K562 (cell line): ENCODE measurements around the gene EHD2. TPM values are rescaled to one million over a fixed set of nuclear protein-coding genes. Genes with fewer than 3 reads are reported as not detected.

Source experiments
- CBFA2T2 ChIP-seq: fragments of 450-650 bp; conservative IDR thresholded peaks from 2 replicates; pipeline ENCODE4 v1.6.1; 2017; ENCODE audit warnings: mild to moderate bottlenecking
- EHMT2 ChIP-seq: fragments of 450-650 bp; IDR thresholded peaks from 2 replicates; pipeline ENCODE4 v1.6.1; 2018; ENCODE audit warnings: antibody characterized with exemption
- FOXJ3 ChIP-seq: sonication (generic); formaldehyde crosslinking; IDR thresholded peaks from 2 replicates; pipeline ENCODE4 v1.4.0; 2020; ENCODE audit warnings: mild to moderate bottlenecking, missing genetic modification reagents
- IRF1 ChIP-seq: sonication (generic); formaldehyde crosslinking; IDR thresholded peaks from 2 replicates; pipeline ENCODE4 v1.8.0; 2022; ENCODE audit warnings: missing genetic modification reagents, mild to moderate bottlenecking, borderline replicate concordance
- PTTG1 ChIP-seq: fragments of 450-650 bp; IDR thresholded peaks from 2 replicates; pipeline ENCODE4 v1.6.1; 2016; ENCODE audit warnings: low read depth, mild to moderate bottlenecking, missing genetic modification characterization, missing compliant biosample characterization
- SUPT5H ChIP-seq: fragments of 450-650 bp; IDR thresholded peaks from 2 replicates; pipeline ENCODE4 v1.6.1; 2016
- TCF7 ChIP-seq: sonication (generic); IDR thresholded peaks from 2 replicates; pipeline ENCODE4 v1.6.1; 2016; ENCODE audit warnings: antibody characterized with exemption, borderline replicate concordance
- TEAD1 ChIP-seq, 2 experiments: fragments of 450-650 bp in 1 of 2; sonication (generic) in 1 of 2; formaldehyde crosslinking; IDR thresholded peaks; 2 replicates each; pipeline versions ENCODE4 v1.4.0 to v1.8.0; 2020 to 2022; ENCODE audit warnings: mild to moderate bottlenecking in 2 of 2, missing genetic modification reagents in 1 of 2
- XRCC5 ChIP-seq: fragments of 200-400 bp; formaldehyde crosslinking; IDR thresholded peaks from 2 replicates; pipeline ENCODE4 v1.6.1; 2017; ENCODE audit warnings: low read depth, mild to moderate bottlenecking, low read length
- YBX1 ChIP-seq: fragments of 450-650 bp; IDR thresholded peaks from 2 replicates; pipeline ENCODE4 v1.7.1; 2016; ENCODE audit warnings: mild to moderate bottlenecking
- ZNF384 ChIP-seq: IDR thresholded peaks from 2 replicates; pipeline ENCODE4 v1.6.1; 2012; ENCODE audit warnings: low read depth, low read length, improper control_type of control experiment
- ZNF76 ChIP-seq: fragments of 250-450 bp; sonication (Bioruptor Pico); IDR thresholded peaks from 2 replicates; pipeline ENCODE4 v1.4.0; 2020; ENCODE audit warnings: mild to moderate bottlenecking, moderate library complexity, borderline replicate concordance
- polyA plus RNA-seq, 8 experiments: library from polyadenylated mRNA; depleted of rRNA in 4 of 8; stranded (reverse) in 5 of 8; unstranded in 3 of 8; fragments of >200 nt; fragmentation: Nextera tagmentation in 2 of 8; fragmentation: Illumina TruSeq in 1 of 8; extraction: Ambion mirVana in 2 of 8; extraction: Trizol in 1 of 8; gene quantifications; 2 replicates each; pipeline versions ENCODE4 v1.2.1 to v1.2.3, GENCODE V29; 2011 to 2014; ENCODE audit warnings: inconsistent platforms in 1 of 8, missing spikeins in 1 of 8
- total RNA-seq, 7 experiments: library from RNA; depleted of rRNA in 6 of 7; stranded (reverse); fragments of >200 nt in 6 of 7; fragmentation: Illumina TruSeq in 2 of 7; extraction: Trizol in 2 of 7; gene quantifications; 2 replicates each; pipeline versions ENCODE4 v1.2.1 to v1.2.3, GENCODE V29; 2011 to 2021; ENCODE audit warnings: low replicate concordance in 1 of 7
- TF ChIP-seq, protein P1 (sequence below): fragments of 450-650 bp; IDR thresholded peaks from 2 replicates; pipeline ENCODE4 v1.7.1; 2018; ENCODE audit warnings: mild to moderate bottlenecking, low read depth; ENCODE audit not compliant: partially characterized antibody
- TF ChIP-seq, protein P2 (sequence below): sonication (generic); formaldehyde crosslinking; IDR thresholded peaks from 2 replicates; pipeline ENCODE4 v1.8.1; 2023; ENCODE audit warnings: mild to moderate bottlenecking, missing genetic modification reagents
- TF ChIP-seq, protein P3 (sequence below): fragments of 250-450 bp; sonication (Bioruptor Pico); IDR thresholded peaks from 2 replicates; pipeline ENCODE4 v1.8.0; 2021; ENCODE audit warnings: moderate library complexity, mild to moderate bottlenecking, inconsistent platforms
- TF ChIP-seq, protein P4 (sequence below), 2 experiments: fragments of 150-350 bp in 1 of 2; IDR thresholded peaks; 2 replicates each; pipeline ENCODE4 v1.6.1; 2012 to 2016; ENCODE audit warnings: low read depth in 2 of 2, low read length in 2 of 2, mild to moderate bottlenecking in 1 of 2, moderate library complexity in 1 of 2
- TF ChIP-seq, protein P5 (sequence below): IDR thresholded peaks from 2 replicates; pipeline ENCODE4 v1.6.1; 2014; ENCODE audit warnings: antibody characterized with exemption

Gene EHD2
- total and polyA plus RNA-seq, 9 of the 15 experiments (the other 6 are each of a cell fraction or from before 2014, with no cell fraction given): 1.7 to 32.2 (median 3.0) TPM

DNA sequence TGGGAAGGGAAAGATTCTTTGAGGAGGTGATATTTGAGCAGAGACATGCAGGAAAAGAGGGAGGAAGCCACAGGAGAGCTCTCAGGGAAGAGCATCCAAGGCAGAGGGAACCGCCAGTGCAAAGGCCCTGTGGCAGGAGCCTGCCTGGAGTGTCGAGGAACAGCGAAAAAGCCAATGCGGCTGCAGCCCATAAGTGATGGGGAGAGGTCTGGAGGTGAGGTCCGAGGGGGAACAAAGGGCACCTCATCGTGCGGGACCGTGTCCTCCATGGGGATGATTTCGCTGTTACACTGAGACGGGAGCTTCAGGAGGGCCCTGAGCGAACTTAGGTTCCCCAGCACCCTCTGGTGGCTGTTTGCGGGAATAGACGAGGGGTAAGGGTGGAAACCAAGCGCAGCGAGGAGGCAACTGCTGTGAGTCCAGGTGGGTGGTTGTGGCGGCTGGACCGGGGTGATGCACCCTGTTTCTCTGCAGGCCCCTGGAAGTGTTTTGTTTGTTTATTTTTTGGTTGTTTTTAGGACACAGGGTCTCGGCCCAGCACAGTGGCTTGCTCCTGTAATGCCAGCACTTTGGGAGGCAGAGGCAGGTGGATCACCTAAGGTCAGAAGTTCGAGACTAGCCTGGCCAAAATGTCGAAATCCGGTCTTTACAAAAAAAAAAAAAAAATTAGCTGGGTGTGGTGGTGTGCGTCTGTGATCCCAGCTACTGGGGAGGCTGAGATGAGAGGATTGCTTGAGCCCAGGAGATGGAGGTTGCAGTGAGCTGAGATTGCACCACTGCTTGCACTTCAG is 5.9 kb upstream of the EHD2 start (continued):
- TF ChIP-seq, protein P1, sequence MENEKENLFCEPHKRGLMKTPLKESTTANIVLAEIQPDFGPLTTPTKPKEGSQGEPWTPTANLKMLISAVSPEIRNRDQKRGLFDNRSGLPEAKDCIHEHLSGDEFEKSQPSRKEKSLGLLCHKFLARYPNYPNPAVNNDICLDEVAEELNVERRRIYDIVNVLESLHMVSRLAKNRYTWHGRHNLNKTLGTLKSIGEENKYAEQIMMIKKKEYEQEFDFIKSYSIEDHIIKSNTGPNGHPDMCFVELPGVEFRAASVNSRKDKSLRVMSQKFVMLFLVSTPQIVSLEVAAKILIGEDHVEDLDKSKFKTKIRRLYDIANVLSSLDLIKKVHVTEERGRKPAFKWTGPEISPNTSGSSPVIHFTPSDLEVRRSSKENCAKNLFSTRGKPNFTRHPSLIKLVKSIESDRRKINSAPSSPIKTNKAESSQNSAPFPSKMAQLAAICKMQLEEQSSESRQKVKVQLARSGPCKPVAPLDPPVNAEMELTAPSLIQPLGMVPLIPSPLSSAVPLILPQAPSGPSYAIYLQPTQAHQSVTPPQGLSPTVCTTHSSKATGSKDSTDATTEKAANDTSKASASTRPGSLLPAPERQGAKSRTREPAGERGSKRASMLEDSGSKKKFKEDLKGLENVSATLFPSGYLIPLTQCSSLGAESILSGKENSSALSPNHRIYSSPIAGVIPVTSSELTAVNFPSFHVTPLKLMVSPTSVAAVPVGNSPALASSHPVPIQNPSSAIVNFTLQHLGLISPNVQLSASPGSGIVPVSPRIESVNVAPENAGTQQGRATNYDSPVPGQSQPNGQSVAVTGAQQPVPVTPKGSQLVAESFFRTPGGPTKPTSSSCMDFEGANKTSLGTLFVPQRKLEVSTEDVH: no peak
- TF ChIP-seq, protein P2, sequence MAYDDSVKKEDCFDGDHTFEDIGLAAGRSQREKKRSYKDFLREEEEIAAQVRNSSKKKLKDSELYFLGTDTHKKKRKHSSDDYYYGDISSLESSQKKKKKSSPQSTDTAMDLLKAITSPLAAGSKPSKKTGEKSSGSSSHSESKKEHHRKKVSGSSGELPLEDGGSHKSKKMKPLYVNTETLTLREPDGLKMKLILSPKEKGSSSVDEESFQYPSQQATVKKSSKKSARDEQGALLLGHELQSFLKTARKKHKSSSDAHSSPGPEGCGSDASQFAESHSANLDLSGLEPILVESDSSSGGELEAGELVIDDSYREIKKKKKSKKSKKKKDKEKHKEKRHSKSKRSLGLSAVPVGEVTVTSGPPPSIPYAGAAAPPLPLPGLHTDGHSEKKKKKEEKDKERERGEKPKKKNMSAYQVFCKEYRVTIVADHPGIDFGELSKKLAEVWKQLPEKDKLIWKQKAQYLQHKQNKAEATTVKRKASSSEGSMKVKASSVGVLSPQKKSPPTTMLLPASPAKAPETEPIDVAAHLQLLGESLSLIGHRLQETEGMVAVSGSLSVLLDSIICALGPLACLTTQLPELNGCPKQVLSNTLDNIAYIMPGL (CRISPR knock-in tag): 0 out of 2 replicates have a peak, but pooled peaks have one; percentile 26
- TF ChIP-seq ZNF76 (CRISPR knock-in tag): no peak
- TF ChIP-seq TEAD1 (CRISPR knock-in tag; IDR thresholded peaks at IDR 0.05): no peak
- no peak for TF ChIP-seq IRF1 (CRISPR knock-in tag)
- no peak for TF ChIP-seq TCF7
- no peak for TF ChIP-seq SUPT5H
- TF ChIP-seq FOXJ3 (CRISPR knock-in tag): no peak
- TF ChIP-seq XRCC5: peak; percentile 75; the same call in 1 of the 2 replicates
- TF ChIP-seq PTTG1 (tag): no peak
- TF ChIP-seq CBFA2T2: no peak
- TF ChIP-seq, protein P3, sequence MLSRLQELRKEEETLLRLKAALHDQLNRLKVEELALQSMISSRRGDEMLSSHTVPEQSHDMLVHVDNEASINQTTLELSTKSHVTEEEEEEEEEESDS (CRISPR knock-in tag): no peak
- TF ChIP-seq EHMT2: no peak
- TF ChIP-seq ZNF384: 0 out of 2 replicates have a peak, but pooled peaks have one; percentile 23
- TF ChIP-seq, protein P4, sequence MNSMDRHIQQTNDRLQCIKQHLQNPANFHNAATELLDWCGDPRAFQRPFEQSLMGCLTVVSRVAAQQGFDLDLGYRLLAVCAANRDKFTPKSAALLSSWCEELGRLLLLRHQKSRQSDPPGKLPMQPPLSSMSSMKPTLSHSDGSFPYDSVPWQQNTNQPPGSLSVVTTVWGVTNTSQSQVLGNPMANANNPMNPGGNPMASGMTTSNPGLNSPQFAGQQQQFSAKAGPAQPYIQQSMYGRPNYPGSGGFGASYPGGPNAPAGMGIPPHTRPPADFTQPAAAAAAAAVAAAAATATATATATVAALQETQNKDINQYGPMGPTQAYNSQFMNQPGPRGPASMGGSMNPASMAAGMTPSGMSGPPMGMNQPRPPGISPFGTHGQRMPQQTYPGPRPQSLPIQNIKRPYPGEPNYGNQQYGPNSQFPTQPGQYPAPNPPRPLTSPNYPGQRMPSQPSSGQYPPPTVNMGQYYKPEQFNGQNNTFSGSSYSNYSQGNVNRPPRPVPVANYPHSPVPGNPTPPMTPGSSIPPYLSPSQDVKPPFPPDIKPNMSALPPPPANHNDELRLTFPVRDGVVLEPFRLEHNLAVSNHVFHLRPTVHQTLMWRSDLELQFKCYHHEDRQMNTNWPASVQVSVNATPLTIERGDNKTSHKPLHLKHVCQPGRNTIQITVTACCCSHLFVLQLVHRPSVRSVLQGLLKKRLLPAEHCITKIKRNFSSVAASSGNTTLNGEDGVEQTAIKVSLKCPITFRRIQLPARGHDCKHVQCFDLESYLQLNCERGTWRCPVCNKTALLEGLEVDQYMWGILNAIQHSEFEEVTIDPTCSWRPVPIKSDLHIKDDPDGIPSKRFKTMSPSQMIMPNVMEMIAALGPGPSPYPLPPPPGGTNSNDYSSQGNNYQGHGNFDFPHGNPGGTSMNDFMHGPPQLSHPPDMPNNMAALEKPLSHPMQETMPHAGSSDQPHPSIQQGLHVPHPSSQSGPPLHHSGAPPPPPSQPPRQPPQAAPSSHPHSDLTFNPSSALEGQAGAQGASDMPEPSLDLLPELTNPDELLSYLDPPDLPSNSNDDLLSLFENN (IDR thresholded peaks at IDR 0.05; ENCODE audit: low read depth in 2 of 2, low read length in 2 of 2): no peak
- TF ChIP-seq, protein P5, sequence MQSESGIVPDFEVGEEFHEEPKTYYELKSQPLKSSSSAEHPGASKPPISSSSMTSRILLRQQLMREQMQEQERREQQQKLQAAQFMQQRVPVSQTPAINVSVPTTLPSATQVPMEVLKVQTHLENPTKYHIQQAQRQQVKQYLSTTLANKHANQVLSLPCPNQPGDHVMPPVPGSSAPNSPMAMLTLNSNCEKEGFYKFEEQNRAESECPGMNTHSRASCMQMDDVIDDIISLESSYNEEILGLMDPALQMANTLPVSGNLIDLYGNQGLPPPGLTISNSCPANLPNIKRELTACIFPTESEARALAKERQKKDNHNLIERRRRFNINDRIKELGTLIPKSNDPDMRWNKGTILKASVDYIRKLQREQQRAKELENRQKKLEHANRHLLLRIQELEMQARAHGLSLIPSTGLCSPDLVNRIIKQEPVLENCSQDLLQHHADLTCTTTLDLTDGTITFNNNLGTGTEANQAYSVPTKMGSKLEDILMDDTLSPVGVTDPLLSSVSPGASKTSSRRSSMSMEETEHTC: no peak
- no peak for TF ChIP-seq YBX1
